Gastrocnemius medialis (tissue), 4 donors: Measurements from ENCODE around the gene CES1. TPM values are rescaled to one million over a fixed set of nuclear protein-coding genes. Genes with fewer than 3 reads are reported as not detected.

Experiments used
- ATAC-seq, 2 donors: fragments of 150-250 bp; one replicate each; pipeline ENCODE4 v1.9.1; 2016
- DNase-seq, 2 donors: peaks; one replicate each; pipeline ENCODE4 v3.0.0-alpha.2; 2019
- H3K27ac ChIP-seq, 4 donors: fragments of 200-600 bp; sonication (generic); 1 replicate in 1 of 4; 2 replicates in 3 of 4; pipeline ENCODE4 v1.5.1; 2016 to 2018; ENCODE audit warnings: mild to moderate bottlenecking in 2 of 4, moderate library complexity in 1 of 4
- H3K27me3 ChIP-seq, 3 donors: fragments of 200-600 bp; sonication (generic) in 2 of 3; 1 replicate in 1 of 3; 2 replicates in 2 of 3; pipeline versions ENCODE4 v1.5.1 to v1.6.0; 2016 to 2019; ENCODE audit warnings: mild to moderate bottlenecking in 1 of 3, moderate library complexity in 1 of 3
- H3K36me3 ChIP-seq, 2 donors: fragments of 200-600 bp; sonication (generic) in 1 of 2; one replicate each; pipeline ENCODE4 v1.5.1; 2017 to 2018
- H3K4me1 ChIP-seq, 2 donors: fragments of 200-600 bp; sonication (generic) in 1 of 2; one replicate each; pipeline ENCODE4 v1.5.1; 2016 to 2017; ENCODE audit warnings: mild to moderate bottlenecking in 2 of 2
- H3K4me3 ChIP-seq, 4 donors: fragments of 200-600 bp; sonication (generic) in 3 of 4; 1 replicate in 1 of 4; 2 replicates in 3 of 4; pipeline ENCODE4 v1.5.1; 2016 to 2019; ENCODE audit warnings: mild to moderate bottlenecking in 2 of 4
- H3K9me3 ChIP-seq, 3 donors: fragments of 200-600 bp; sonication (generic) in 2 of 3; 1 replicate in 1 of 3; 2 replicates in 2 of 3; pipeline ENCODE4 v1.5.1; 2016 to 2019
- POLR2A ChIP-seq, 2 donors: fragments of 450-650 bp; IDR thresholded peaks; one replicate each; pipeline ENCODE4 v1.6.1; 2017; ENCODE audit warnings: antibody characterized with exemption in 2 of 2, mild to moderate bottlenecking in 2 of 2, moderate library complexity in 2 of 2
- in situ Hi-C, 4 donors: fragments of 200-750 bp; cut with MboI; loops; one replicate each; pipeline versions ENCODE4 v1.15.0 to v1.8.0; 2017; ENCODE audit warnings: low sequenced_read_pairs in 4 of 4
- intact Hi-C: fragments of 100-400 bp; cut with DNase I; formaldehyde crosslinking; loops from one replicate; pipeline ENCODE4 v1.15.1; 2023; ENCODE audit warnings: low total_unique reads
- total RNA-seq, 4 donors: library from RNA; depleted of rRNA; stranded (reverse); fragments of >200 nt; gene quantifications; one replicate each; pipeline versions ENCODE4 v1.1.0 to v1.2.3, GENCODE V29; 2016
- TF ChIP-seq, protein P1 (sequence below), 5 experiments: fragments of 450-650 bp in 3 of 5; fragments of 200-600 bp in 2 of 5; sonication (generic) in 2 of 5; IDR thresholded peaks in 4 of 5; conservative IDR thresholded peaks in 1 of 5; 1 replicate in 4 of 5; 2 replicates in 1 of 5; pipeline ENCODE4 v1.5.1; 2016 to 2019; ENCODE audit warnings: antibody characterized with exemption in 5 of 5, mild to moderate bottlenecking in 3 of 5, moderate library complexity in 3 of 5

Gene CES1
- total RNA-seq = 1 to 10 TPM; 2.2 to 5.1 (median 3.1) TPM

DNA sequence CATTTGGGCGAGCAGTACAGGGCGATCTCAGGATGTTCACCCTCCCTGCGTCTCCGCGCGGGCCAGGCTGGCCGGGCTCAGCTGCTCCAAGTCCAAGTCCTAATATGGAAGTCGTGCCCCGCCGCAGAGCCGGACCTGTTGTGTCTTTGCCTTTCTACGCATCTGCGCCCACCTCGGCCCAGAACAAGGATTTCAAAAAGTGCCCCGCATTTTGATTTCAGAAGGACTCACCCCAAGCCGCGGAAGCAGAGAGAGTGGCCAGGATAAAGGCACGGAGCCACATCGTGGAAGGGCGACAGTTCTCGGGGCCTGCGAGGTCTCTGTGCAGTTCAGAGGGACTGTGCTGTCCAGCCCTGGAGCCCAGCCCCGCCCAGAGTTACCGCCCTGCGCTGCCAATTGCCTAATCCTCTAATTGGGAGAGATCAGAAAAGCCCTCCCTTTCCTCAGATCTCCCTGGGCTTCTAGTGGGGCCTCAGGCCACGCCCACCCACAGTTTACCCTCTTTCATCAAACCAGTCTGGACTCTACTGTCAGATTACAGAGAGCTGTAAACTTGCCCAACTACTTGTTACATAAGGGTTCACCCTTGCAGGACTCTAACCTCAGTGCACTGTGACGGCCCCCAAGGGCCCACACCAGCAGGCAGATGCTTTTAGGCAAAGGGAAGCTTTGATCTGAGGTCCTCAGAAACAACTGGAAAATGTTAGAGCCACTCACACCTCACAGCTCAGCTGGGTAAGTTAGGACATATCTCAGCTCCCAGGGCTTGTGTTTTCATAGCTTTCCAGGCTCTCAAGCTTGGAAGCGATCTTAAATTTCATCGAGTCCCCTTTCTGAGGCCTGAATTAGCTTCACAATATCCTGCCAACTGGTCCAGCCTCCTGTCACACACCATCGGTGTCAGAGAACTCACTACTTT is at the start of gene CES1:
Gene CES1, minus strand, starts transcription at position 324 of the 919 bp plus-strand sequence. Its CDS starts 41 bp downstream, at position 283.
- in situ Hi-C loops = loop anchor here in 1 of 4 donors (25.0 kb wide), 1 partner anchor 371 kb away; no protein-coding TSS in a partner anchor
- no peak for TF ChIP-seq POLR2A (IDR thresholded peaks at IDR 0.05)
- TF ChIP-seq, protein P1, sequence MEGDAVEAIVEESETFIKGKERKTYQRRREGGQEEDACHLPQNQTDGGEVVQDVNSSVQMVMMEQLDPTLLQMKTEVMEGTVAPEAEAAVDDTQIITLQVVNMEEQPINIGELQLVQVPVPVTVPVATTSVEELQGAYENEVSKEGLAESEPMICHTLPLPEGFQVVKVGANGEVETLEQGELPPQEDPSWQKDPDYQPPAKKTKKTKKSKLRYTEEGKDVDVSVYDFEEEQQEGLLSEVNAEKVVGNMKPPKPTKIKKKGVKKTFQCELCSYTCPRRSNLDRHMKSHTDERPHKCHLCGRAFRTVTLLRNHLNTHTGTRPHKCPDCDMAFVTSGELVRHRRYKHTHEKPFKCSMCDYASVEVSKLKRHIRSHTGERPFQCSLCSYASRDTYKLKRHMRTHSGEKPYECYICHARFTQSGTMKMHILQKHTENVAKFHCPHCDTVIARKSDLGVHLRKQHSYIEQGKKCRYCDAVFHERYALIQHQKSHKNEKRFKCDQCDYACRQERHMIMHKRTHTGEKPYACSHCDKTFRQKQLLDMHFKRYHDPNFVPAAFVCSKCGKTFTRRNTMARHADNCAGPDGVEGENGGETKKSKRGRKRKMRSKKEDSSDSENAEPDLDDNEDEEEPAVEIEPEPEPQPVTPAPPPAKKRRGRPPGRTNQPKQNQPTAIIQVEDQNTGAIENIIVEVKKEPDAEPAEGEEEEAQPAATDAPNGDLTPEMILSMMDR (IDR thresholded peaks at IDR 0.05 in 4 of 5, conservative IDR thresholded peaks at IDR 0.05 in 1 of 5) = no peak
- Histone ChIP-seq H3K27ac (peak within 1 kb of the TSS in 2 of 4 donors; percentile 10 to 20), H3K9me3 (no peaks in the 10 kb centered on the region), H3K4me3 (peak within 1 kb of the TSS in 3 of 4 donors; percentile 10 to 31 (median 19)), H3K27me3 (no peaks in the 10 kb centered on the region), H3K36me3 (no peaks in the 10 kb centered on the region), H3K4me1 (no peaks in the 10 kb centered on the region)
- DNase-seq (peak; percentile 31 to 62), ATAC-seq (peak; percentile 60 to 63)
- intact Hi-C loops = no loop called here

DNA sequence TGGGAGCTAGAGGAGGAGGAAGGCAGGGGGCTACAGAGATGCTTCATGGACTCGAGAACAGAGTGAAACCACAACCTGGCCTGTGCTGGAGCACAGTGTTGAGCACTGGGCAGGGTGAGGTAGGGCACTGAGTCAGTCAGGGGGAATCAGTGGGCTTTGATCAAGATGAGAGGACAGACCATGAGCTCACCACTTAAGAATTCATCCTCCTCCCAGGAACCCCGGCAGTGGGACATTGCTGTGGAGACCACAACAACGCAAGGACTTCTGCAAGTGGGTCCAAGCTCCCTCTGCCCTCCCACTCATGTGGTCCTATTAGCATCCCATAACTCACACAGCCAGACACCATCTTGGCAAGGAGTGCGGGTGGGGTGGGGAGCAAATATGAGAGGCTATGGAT is 44.0 kb upstream of the CES1 start:
- in situ Hi-C loops (no loop called here), intact Hi-C loops (no loop called here)
- ATAC-seq (no peak), DNase-seq (no peak)
- Histone ChIP-seq H3K4me3 (no peak overlapping the region), H3K4me1 (no peaks in the 10 kb centered on the region), H3K27me3 (no peaks in the 10 kb centered on the region), H3K27ac (no peak overlapping the region), H3K36me3 (no peaks in the 10 kb centered on the region), H3K9me3 (no peaks in the 10 kb centered on the region)
- TF ChIP-seq POLR2A (IDR thresholded peaks at IDR 0.05) = no peak
- TF ChIP-seq, protein P1 (IDR thresholded peaks at IDR 0.05 in 4 of 5, conservative IDR thresholded peaks at IDR 0.05 in 1 of 5) = no peak

DNA sequence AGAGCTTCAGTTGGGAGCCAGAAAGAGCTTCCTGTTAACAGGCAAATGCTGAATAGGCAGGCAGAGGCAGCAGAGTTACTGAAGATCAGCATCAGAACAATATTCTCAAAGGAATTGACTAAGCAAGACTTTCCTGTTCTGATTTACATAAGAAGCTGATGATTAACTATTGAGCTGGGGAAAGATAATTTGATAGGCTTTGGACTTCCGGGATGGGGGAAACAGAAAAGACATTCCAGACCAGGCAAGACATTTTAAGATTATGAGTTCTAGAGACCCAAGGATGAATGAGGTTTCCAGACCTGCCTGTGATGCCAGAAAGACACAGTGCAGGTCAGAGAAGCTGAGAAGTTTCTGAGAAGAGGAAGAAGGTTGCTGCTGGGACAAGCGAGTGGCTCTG is 42.4 kb upstream of the CES1 start, which contains the start of gene CES5A:
Gene CES5A, minus strand, starts transcription at position 101 of the 400 bp plus-strand sequence. CDS start 152 bp downstream, outside the sequence.
- H3K9me3 ChIP-seq = no peaks in the 10 kb centered on the region
- ATAC-seq (no peak), DNase-seq (no peak)
- no peak within 1 kb of the TSS for H3K4me3 ChIP-seq
- H3K4me1 ChIP-seq = no peaks in the 10 kb centered on the region
- in situ Hi-C loops = no loop called here
- TF ChIP-seq POLR2A (IDR thresholded peaks at IDR 0.05) = no peak
- TF ChIP-seq, protein P1 (IDR thresholded peaks at IDR 0.05 in 4 of 5, conservative IDR thresholded peaks at IDR 0.05 in 1 of 5) = no peak
- H3K27ac ChIP-seq = no peak within 1 kb of the TSS
- no peaks in the 10 kb centered on the region for H3K27me3 ChIP-seq
- no peaks in the 10 kb centered on the region for H3K36me3 ChIP-seq
- intact Hi-C loops = no loop called here

DNA sequence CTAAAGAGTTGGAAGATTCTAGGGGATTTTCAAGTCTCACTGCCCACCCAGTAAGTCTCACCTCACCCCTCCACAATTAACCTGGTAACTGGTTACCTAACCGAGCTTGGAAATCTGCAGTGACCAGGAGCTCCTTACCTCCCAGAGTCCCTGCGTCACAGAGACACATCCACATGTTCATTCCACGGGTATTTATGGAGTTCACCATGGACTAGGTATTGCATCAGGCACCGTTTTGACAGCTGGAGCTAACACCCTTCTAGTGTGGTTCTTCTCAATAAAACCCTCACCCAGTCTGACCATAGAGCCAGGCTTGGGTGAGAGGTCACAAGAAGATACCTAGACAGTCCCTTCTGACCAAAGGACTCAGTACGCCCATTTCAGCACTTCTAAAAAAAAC is 40.2 kb upstream of the CES1 start:
- no peak for TF ChIP-seq POLR2A (IDR thresholded peaks at IDR 0.05)
- TF ChIP-seq, protein P1 (IDR thresholded peaks at IDR 0.05 in 4 of 5, conservative IDR thresholded peaks at IDR 0.05 in 1 of 5) = no peak
- Histone ChIP-seq H3K27me3 (no peaks in the 10 kb centered on the region), H3K9me3 (no peaks in the 10 kb centered on the region), H3K36me3 (no peaks in the 10 kb centered on the region), H3K4me3 (no peak overlapping the region), H3K4me1 (no peaks in the 10 kb centered on the region), H3K27ac (no peak overlapping the region)
- in situ Hi-C loops (no loop called here), intact Hi-C loops (no loop called here)
- DNase-seq = no peak
- ATAC-seq = no peak
